HG03095 (cell line): ENCODE results near the gene POLL.

Experiments used
- ATAC-seq: cut with Tn5 transposase; IDR thresholded peaks from one replicate; pipeline ENCODE4 v1.9.1; 2021; ENCODE audit warnings: moderate library complexity; ENCODE audit not compliant: unreplicated experiment

The POLL gene

GRCh38 chr10:101575091-101575490 is 13.0 kb downstream of the POLL start:
- ATAC-seq = no peak

GRCh38 chr10:101573885-101574753 is 13.9 kb downstream of the POLL start:
- no peak for ATAC-seq

- no peak for ATAC-seq
Observed at GRCh38 chr10:101572785-101573184, 15.3 kb downstream of the POLL start.

- ATAC-seq = no peak
Observed at GRCh38 chr10:101572126-101572525, 15.9 kb downstream of the POLL start.

GRCh38 chr10:101571271-101571925 is 16.7 kb downstream of the POLL start:
- no peak for ATAC-seq

- no peak for ATAC-seq
Observed at GRCh38 chr10:101570428-101571270, 17.4 kb downstream of the POLL start.

- ATAC-seq = peak; percentile 63
Observed at GRCh38 chr10:101569622-101570427, 18.2 kb downstream of the POLL start.

- no peak for ATAC-seq
Observed at GRCh38 chr10:101569323-101569621, 18.8 kb downstream of the POLL start.

- ATAC-seq = no peak
Observed at GRCh38 chr10:101568054-101568745, 19.9 kb downstream of the POLL start.

GRCh38 chr10:101567165-101568006 is 20.7 kb downstream of the POLL start:
- no peak for ATAC-seq

- ATAC-seq = no peak
Observed at GRCh38 chr10:101566333-101567164, 21.5 kb downstream of the POLL start.

- ATAC-seq = no peak
Observed at GRCh38 chr10:101565936-101566332, 22.1 kb downstream of the POLL start.

- ATAC-seq = no peak
Observed at GRCh38 chr10:101565370-101565900, 22.6 kb downstream of the POLL start.

GRCh38 chr10:101564490-101564991 is 23.5 kb downstream of the POLL start:
- ATAC-seq = no peak

GRCh38 chr10:101563497-101564040 is 24.5 kb downstream of the POLL start:
- no peak for ATAC-seq

- no peak for ATAC-seq
Observed at GRCh38 chr10:101563007-101563406, 25.1 kb downstream of the POLL start.

GRCh38 chr10:101562231-101562630 is 25.8 kb downstream of the POLL start:
- no peak for ATAC-seq
